Chondrocyte (in vitro differentiated cells): ENCODE results near the gene SDHA. TPM values are rescaled to one million over a fixed set of nuclear protein-coding genes. Genes with fewer than 3 reads are reported as not detected.
"Not testable (repeated sequence)": the region's sequence is repeated elsewhere in the genome, so short reads cannot be mapped to it uniquely, and the experiment has no call there.

Experiments used
- DNase-seq: peaks from one replicate; pipeline ENCODE4 v3.0.0; 2021; ENCODE audit warnings: mixed read lengths, low spot score
- H3K27ac Mint-ChIP-seq: one replicate; pipeline ENCODE4 v1.8.0; 2021; ENCODE audit warnings: mild to moderate bottlenecking, moderate library complexity, mixed read lengths; ENCODE audit not compliant: unreplicated experiment
- H3K27me3 Mint-ChIP-seq: 2 replicates; pipeline ENCODE4 v1.8.0; 2021; ENCODE audit warnings: low read depth, mixed read lengths
- H3K36me3 Mint-ChIP-seq: 2 replicates; pipeline ENCODE4 v1.8.0; 2021; ENCODE audit warnings: low read depth, mixed read lengths
- H3K4me1 Mint-ChIP-seq: 2 replicates; pipeline ENCODE4 v1.8.0; 2021; ENCODE audit warnings: low read depth, mild to moderate bottlenecking, mixed read lengths
- H3K4me3 Mint-ChIP-seq: one replicate; pipeline ENCODE4 v1.8.0; 2021; ENCODE audit warnings: mild to moderate bottlenecking, moderate library complexity, mixed read lengths; ENCODE audit not compliant: unreplicated experiment
- H3K9me3 Mint-ChIP-seq: 2 replicates; pipeline ENCODE4 v1.8.0; 2021; ENCODE audit warnings: low read depth, mixed read lengths
- total RNA-seq: library from RNA; stranded (reverse); gene quantifications from 3 replicates; pipeline ENCODE4 v1.2.1, GENCODE V29; 2021
- TF ChIP-seq, protein P1 (sequence below): fragments of 200-600 bp; sonication (generic); IDR thresholded peaks from 2 replicates; pipeline ENCODE4 v1.5.0; 2021; ENCODE audit warnings: antibody characterized with exemption, mild to moderate bottlenecking, moderate library complexity

SDHA gene
- total RNA-seq, 1 donor from 2014 or later = 81.5 TPM

DNA sequence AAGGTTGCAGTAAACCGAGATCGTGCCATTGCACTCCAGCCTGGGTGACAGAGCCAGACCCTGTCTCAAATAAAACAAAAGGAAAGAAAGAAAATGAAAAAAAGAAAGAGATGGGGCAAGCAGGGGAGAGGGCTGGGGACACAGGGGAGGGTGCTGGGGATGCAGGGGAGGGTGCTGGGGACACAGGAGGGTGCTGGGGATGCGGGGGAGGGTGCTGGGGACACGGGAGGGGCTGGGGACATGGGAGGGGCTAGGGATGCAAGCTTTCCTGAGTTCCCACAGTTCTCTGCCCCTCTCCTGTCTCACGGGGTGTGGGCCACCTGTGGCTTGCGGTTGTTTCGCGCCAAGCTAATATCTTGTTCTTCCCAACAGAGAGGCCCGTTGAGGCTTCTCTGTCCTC lies 60.5 kb downstream of the SDHA start:
- H3K4me1 Mint-ChIP-seq = peaks cover 10% of the 10 kb centered on the region
- peaks cover 3% of the 10 kb centered on the region for H3K9me3 Mint-ChIP-seq
- no peak overlapping the region for H3K4me3 Mint-ChIP-seq
- H3K27ac Mint-ChIP-seq = no peak overlapping the region
- H3K27me3 Mint-ChIP-seq = no peaks in the 10 kb centered on the region
- no peak for DNase-seq
- H3K36me3 Mint-ChIP-seq = peaks cover 22% of the 10 kb centered on the region
- TF ChIP-seq, protein P1, sequence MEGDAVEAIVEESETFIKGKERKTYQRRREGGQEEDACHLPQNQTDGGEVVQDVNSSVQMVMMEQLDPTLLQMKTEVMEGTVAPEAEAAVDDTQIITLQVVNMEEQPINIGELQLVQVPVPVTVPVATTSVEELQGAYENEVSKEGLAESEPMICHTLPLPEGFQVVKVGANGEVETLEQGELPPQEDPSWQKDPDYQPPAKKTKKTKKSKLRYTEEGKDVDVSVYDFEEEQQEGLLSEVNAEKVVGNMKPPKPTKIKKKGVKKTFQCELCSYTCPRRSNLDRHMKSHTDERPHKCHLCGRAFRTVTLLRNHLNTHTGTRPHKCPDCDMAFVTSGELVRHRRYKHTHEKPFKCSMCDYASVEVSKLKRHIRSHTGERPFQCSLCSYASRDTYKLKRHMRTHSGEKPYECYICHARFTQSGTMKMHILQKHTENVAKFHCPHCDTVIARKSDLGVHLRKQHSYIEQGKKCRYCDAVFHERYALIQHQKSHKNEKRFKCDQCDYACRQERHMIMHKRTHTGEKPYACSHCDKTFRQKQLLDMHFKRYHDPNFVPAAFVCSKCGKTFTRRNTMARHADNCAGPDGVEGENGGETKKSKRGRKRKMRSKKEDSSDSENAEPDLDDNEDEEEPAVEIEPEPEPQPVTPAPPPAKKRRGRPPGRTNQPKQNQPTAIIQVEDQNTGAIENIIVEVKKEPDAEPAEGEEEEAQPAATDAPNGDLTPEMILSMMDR = no peak

GRCh38 chr5:279051-279665 lies 61.0 kb downstream of the SDHA start:
- peaks cover 24% of the 10 kb centered on the region for H3K36me3 Mint-ChIP-seq
- H3K27ac Mint-ChIP-seq, H3K4me3 Mint-ChIP-seq, H3K4me1 Mint-ChIP-seq, H3K27me3 Mint-ChIP-seq, H3K9me3 Mint-ChIP-seq, DNase-seq: not testable (repeated sequence)

GRCh38 chr5:285991-286557 lies 68.0 kb downstream of the SDHA start:
- DNase-seq = no peak
- peaks cover 35% of the 10 kb centered on the region for H3K36me3 Mint-ChIP-seq
- no peaks in the 10 kb centered on the region for H3K27me3 Mint-ChIP-seq
- H3K9me3 Mint-ChIP-seq = peaks cover 3% of the 10 kb centered on the region
- TF ChIP-seq, protein P1 = no peak
- H3K27ac Mint-ChIP-seq = no peak overlapping the region
- H3K4me3 Mint-ChIP-seq = no peak overlapping the region
- peaks cover 7% of the 10 kb centered on the region for H3K4me1 Mint-ChIP-seq

DNA sequence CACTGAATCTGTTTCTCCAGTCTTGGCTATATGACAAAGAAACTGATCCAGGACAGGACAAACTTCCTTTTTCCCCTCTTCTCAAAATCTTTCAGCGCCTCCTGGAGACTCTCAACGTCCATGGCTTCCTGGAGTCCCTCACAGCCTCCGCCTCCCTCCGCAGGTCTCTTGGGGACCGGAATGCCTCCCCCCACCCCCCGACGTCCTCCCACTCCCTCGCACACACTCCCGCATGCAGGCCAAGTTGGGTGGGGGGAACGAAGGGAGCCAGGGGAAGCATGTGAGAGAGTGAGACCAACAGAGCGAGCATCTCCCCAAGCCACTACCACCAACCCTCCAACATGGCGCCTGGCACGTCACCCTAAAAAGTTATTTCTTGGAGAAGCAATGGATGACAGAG lies 72.1 kb downstream of the SDHA start:
- H3K4me1 Mint-ChIP-seq, DNase-seq, H3K9me3 Mint-ChIP-seq, H3K4me3 Mint-ChIP-seq, H3K27me3 Mint-ChIP-seq, H3K27ac Mint-ChIP-seq: not testable (repeated sequence)
- H3K36me3 Mint-ChIP-seq = peaks cover 19% of the 10 kb centered on the region

- H3K27me3 Mint-ChIP-seq, H3K27ac Mint-ChIP-seq, DNase-seq, H3K4me3 Mint-ChIP-seq, H3K4me1 Mint-ChIP-seq, H3K9me3 Mint-ChIP-seq: not testable (repeated sequence)
- H3K36me3 Mint-ChIP-seq = peaks cover 17% of the 10 kb centered on the region
These were observed 73.2 kb downstream of the SDHA start for GRCh38 chr5:291345-291744.

GRCh38 chr5:294788-295187 lies 76.7 kb downstream of the SDHA start:
- H3K27me3 Mint-ChIP-seq, H3K4me1 Mint-ChIP-seq, DNase-seq, H3K9me3 Mint-ChIP-seq, H3K4me3 Mint-ChIP-seq, H3K27ac Mint-ChIP-seq: not testable (repeated sequence)
- H3K36me3 Mint-ChIP-seq = peaks cover 10% of the 10 kb centered on the region

GRCh38 chr5:296207-296606 lies 78.1 kb downstream of the SDHA start:
- not testable (repeated sequence) for H3K27me3 Mint-ChIP-seq, H3K9me3 Mint-ChIP-seq, H3K27ac Mint-ChIP-seq, H3K4me1 Mint-ChIP-seq, H3K36me3 Mint-ChIP-seq, H3K4me3 Mint-ChIP-seq, DNase-seq

DNA sequence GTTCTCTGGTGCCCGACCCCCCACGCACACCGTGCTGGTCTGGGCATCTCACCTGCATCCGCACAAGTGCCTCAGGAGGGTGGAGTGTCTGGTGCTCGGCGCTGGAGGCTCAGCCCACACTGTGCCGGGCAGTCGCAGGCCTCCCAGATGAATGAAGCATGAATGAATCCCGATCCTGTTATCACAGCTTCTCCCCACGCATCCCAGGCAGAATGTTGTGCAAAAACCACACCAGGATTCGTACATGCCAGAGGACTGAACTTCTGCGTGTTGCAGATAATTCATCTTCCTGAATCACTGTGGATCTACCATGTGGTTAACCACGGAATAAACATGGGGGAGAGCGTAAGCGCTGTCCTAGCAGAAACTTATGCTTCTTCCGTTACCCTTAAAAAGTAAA lies 78.8 kb downstream of the SDHA start:
- not testable (repeated sequence) for H3K36me3 Mint-ChIP-seq, DNase-seq

GRCh38 chr5:297448-297847 lies 79.3 kb downstream of the SDHA start:
- H3K4me1 Mint-ChIP-seq, DNase-seq, H3K4me3 Mint-ChIP-seq, H3K27ac Mint-ChIP-seq, H3K36me3 Mint-ChIP-seq, H3K27me3 Mint-ChIP-seq, H3K9me3 Mint-ChIP-seq: not testable (repeated sequence)

More for the DNA sequence above, 78.8 kb downstream of the SDHA start:
- not testable (repeated sequence) for H3K4me3 Mint-ChIP-seq, H3K27me3 Mint-ChIP-seq, H3K4me1 Mint-ChIP-seq, H3K9me3 Mint-ChIP-seq
- H3K27ac Mint-ChIP-seq = peak overlapping the region; percentile 12

DNA sequence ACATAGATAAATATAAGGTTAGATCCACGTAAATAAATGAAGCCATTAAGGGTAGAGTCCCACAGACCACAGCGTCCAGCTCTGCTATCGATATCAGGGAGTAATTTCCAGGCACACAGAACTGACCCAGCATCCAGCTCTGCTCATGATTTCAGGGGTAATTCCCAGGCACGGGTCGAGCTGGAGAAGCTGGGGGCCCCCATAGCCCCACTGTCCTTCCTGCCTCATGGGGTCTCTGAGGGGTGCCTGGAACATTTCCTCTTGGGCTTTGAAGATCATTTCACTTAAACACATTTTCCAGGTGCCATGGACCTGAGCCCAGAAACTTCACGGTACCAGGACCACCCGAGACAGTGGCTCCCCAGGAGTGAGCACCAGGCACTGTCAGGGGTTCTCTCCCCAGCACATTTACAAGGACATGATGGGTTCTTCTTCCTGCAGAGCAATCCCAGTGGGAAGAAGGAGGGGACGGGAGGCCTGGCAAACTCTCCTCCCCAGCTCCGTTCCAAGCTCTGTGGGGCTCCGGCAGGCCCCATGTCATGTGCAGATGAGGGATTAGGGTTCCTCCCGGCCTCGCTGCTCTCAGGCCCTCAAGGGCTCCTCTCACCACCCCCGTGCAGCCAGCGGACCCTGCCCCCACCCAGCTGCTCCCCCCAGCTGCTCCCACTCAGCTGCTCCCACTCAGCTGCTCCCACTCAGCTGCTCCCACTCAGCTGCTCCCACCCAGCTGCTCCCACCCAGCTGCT lies 80.0 kb downstream of the SDHA start:
- not testable (repeated sequence) for H3K4me3 Mint-ChIP-seq, H3K27me3 Mint-ChIP-seq, H3K9me3 Mint-ChIP-seq, H3K4me1 Mint-ChIP-seq, DNase-seq, H3K27ac Mint-ChIP-seq, H3K36me3 Mint-ChIP-seq
